ENCODE data around the gene TUBB4B. TPM values are rescaled to one million over a fixed set of nuclear protein-coding genes. Genes with fewer than 3 reads are reported as not detected.

TUBB4B gene
- total RNA-seq, 1 donor from 2014 or later: 357 TPM

- Mint-ChIP-seq H3K27ac (no peak overlapping the region), H3K9me3 (no peaks in the 10 kb centered on the region), H3K27me3 (ENCODE audit: low read depth) (no peaks in the 10 kb centered on the region), H3K4me1 (ENCODE audit: low read depth) (no peaks in the 10 kb centered on the region), H3K36me3 (ENCODE audit: low read depth) (peaks cover 3% of the 10 kb centered on the region), H3K4me3 (ENCODE audit: low read depth) (no peak overlapping the region)
- no peak for DNase-seq (ENCODE audit: low spot score)
- intact Hi-C loops (cut with micrococcal nuclease): no loop called here
Observed at GRCh38 chr9:137215196-137215986, 25.7 kb upstream of the TUBB4B start.

GRCh38 chr9:137216188-137216965, 24.7 kb upstream of the TUBB4B start:
- Mint-ChIP-seq H3K27me3 (ENCODE audit: low read depth) (no peaks in the 10 kb centered on the region), H3K4me1 (ENCODE audit: low read depth) (no peaks in the 10 kb centered on the region), H3K36me3 (ENCODE audit: low read depth) (peaks cover 3% of the 10 kb centered on the region), H3K4me3 (ENCODE audit: low read depth) (no peak overlapping the region), H3K9me3 (no peaks in the 10 kb centered on the region), H3K27ac (no peak overlapping the region)
- DNase-seq (ENCODE audit: low spot score): no peak
- intact Hi-C loops (cut with micrococcal nuclease): no loop called here

GRCh38 chr9:137217276-137218211, 23.5 kb upstream of the TUBB4B start:
- intact Hi-C loops (cut with micrococcal nuclease): no loop called here
- DNase-seq (ENCODE audit: low spot score): no peak
- peaks cover 3% of the 10 kb centered on the region for H3K36me3 Mint-ChIP-seq (ENCODE audit: low read depth)
- no peaks in the 10 kb centered on the region for H3K4me1 Mint-ChIP-seq (ENCODE audit: low read depth)
- no peak overlapping the region for H3K27ac Mint-ChIP-seq
- H3K27me3 Mint-ChIP-seq (ENCODE audit: low read depth): no peaks in the 10 kb centered on the region
- no peak overlapping the region for H3K4me3 Mint-ChIP-seq (ENCODE audit: low read depth)
- no peaks in the 10 kb centered on the region for H3K9me3 Mint-ChIP-seq

GRCh38 chr9:137218212-137218753, 22.8 kb upstream of the TUBB4B start:
- no peak for DNase-seq (ENCODE audit: low spot score)
- peaks cover 2% of the 10 kb centered on the region for H3K4me1 Mint-ChIP-seq (ENCODE audit: low read depth)
- no peaks in the 10 kb centered on the region for H3K36me3 Mint-ChIP-seq (ENCODE audit: low read depth)
- H3K9me3 Mint-ChIP-seq: no peaks in the 10 kb centered on the region
- intact Hi-C loops (cut with micrococcal nuclease): no loop called here
- H3K27me3 Mint-ChIP-seq (ENCODE audit: low read depth): no peaks in the 10 kb centered on the region
- H3K4me3 Mint-ChIP-seq (ENCODE audit: low read depth): no peak overlapping the region
- H3K27ac Mint-ChIP-seq: no peak overlapping the region

GRCh38 chr9:137218754-137219271, 22.3 kb upstream of the TUBB4B start:
- Mint-ChIP-seq H3K27ac (no peak overlapping the region), H3K27me3 (ENCODE audit: low read depth) (no peaks in the 10 kb centered on the region), H3K4me3 (ENCODE audit: low read depth) (no peak overlapping the region), H3K36me3 (ENCODE audit: low read depth) (no peaks in the 10 kb centered on the region), H3K4me1 (ENCODE audit: low read depth) (peaks cover 2% of the 10 kb centered on the region), H3K9me3 (no peaks in the 10 kb centered on the region)
- no peak for DNase-seq (ENCODE audit: low spot score)
- intact Hi-C loops (cut with micrococcal nuclease): no loop called here

GRCh38 chr9:137219757-137220316, 21.2 kb upstream of the TUBB4B start:
- Mint-ChIP-seq H3K9me3 (no peaks in the 10 kb centered on the region), H3K27me3 (ENCODE audit: low read depth) (no peaks in the 10 kb centered on the region), H3K4me1 (ENCODE audit: low read depth) (peaks cover 2% of the 10 kb centered on the region), H3K4me3 (ENCODE audit: low read depth) (peak overlapping the region; percentile 37), H3K36me3 (ENCODE audit: low read depth) (no peaks in the 10 kb centered on the region), H3K27ac (no peak overlapping the region)
- intact Hi-C loops (cut with micrococcal nuclease): no loop called here
- no peak for DNase-seq (ENCODE audit: low spot score)

- Mint-ChIP-seq H3K27ac (no peak overlapping the region), H3K27me3 (ENCODE audit: low read depth) (no peaks in the 10 kb centered on the region), H3K36me3 (ENCODE audit: low read depth) (no peaks in the 10 kb centered on the region), H3K9me3 (no peaks in the 10 kb centered on the region), H3K4me3 (ENCODE audit: low read depth) (peak overlapping the region; percentile 37), H3K4me1 (ENCODE audit: low read depth) (peaks cover 5% of the 10 kb centered on the region)
- DNase-seq (ENCODE audit: low spot score): no peak
- intact Hi-C loops (cut with micrococcal nuclease): no loop called here
Observed at GRCh38 chr9:137220317-137221094, 20.6 kb upstream of the TUBB4B start.

- Mint-ChIP-seq H3K4me1 (ENCODE audit: low read depth) (peaks cover 5% of the 10 kb centered on the region), H3K27ac (no peak overlapping the region), H3K27me3 (ENCODE audit: low read depth) (no peaks in the 10 kb centered on the region), H3K9me3 (no peaks in the 10 kb centered on the region), H3K36me3 (ENCODE audit: low read depth) (no peaks in the 10 kb centered on the region), H3K4me3 (ENCODE audit: low read depth) (no peak overlapping the region)
- DNase-seq (ENCODE audit: low spot score): no peak
- intact Hi-C loops (cut with micrococcal nuclease): no loop called here
Observed at GRCh38 chr9:137221095-137221505, 20.0 kb upstream of the TUBB4B start.

- Mint-ChIP-seq H3K4me1 (ENCODE audit: low read depth) (peaks cover 5% of the 10 kb centered on the region), H3K27ac (no peak overlapping the region), H3K36me3 (ENCODE audit: low read depth) (no peaks in the 10 kb centered on the region), H3K27me3 (ENCODE audit: low read depth) (no peaks in the 10 kb centered on the region), H3K9me3 (no peaks in the 10 kb centered on the region), H3K4me3 (ENCODE audit: low read depth) (no peak overlapping the region)
- DNase-seq (ENCODE audit: low spot score): no peak
- intact Hi-C loops (cut with micrococcal nuclease): no loop called here
Observed at GRCh38 chr9:137221506-137222111, 19.5 kb upstream of the TUBB4B start.

- peak within 1 kb of the TSS; percentile 73 for H3K27ac Mint-ChIP-seq
- H3K9me3 Mint-ChIP-seq: no peaks in the 10 kb centered on the region
- peak within 1 kb of the TSS; percentile 82 for H3K4me3 Mint-ChIP-seq (ENCODE audit: low read depth)
- H3K4me1 Mint-ChIP-seq (ENCODE audit: low read depth): peaks cover 5% of the 10 kb centered on the region
- no peaks in the 10 kb centered on the region for H3K36me3 Mint-ChIP-seq (ENCODE audit: low read depth)
- DNase-seq (ENCODE audit: low spot score): no peak
- intact Hi-C loops (cut with micrococcal nuclease): loop anchor here (1.0 kb wide), 3 partner anchors 19 to 34 kb away; partner anchors contain the start of genes ANAPC2, SSNA1, TPRN and TUBB4B
- no peaks in the 10 kb centered on the region for H3K27me3 Mint-ChIP-seq (ENCODE audit: low read depth)
Observed at GRCh38 chr9:137222190-137223077, 18.7 kb upstream of the TUBB4B start, which contains the start of gene RNF208. Gene RNF208, minus strand, starts transcription at chr9:137222240. Its CDS starts 1,028 bp downstream, at chr9:137221212.

Data from activated T-helper 2 cell treated with anti-CD3 and anti-CD28 coated beads, Interferon-gamma antibody, Interleukin-2, Interleukin-4, amounts not matched to agents 10 μg/mL and 5 μg/mL and 100 μg/mL, durations not matched to agents 14 hours and 24 hours and 36 hours (primary cell).